HCT116 (cell line): ENCODE results near the gene CAPRIN2. TPM values are rescaled to one million over a fixed set of nuclear protein-coding genes. Genes with fewer than 3 reads are reported as not detected.

Experiments
- ATAC-seq: fragments of 200-7000 bp; cut with Tn5 transposase; 2 replicates; pipeline ENCODE4 v1.9.1; 2020; ENCODE audit warnings: mild to moderate bottlenecking, moderate library complexity
- BruUV-seq: library from RNA; stranded (reverse); fragments of 400-500 nt; replicated peaks from 2 replicates; lab custom pipeline; 2021; lab: Mats Ljungman, UMichigan
- CTCF ChIA-PET: fragments of 300-600 bp; sonication (Branson Sonifier 250); formaldehyde crosslinking; loops from one replicate; lab custom pipeline; 2021; ENCODE audit warnings: antibody characterized with exemption; lab: Charles Lee
- POLR2A ChIA-PET: fragments of 300-600, 350-600 bp; sonication (Branson Sonifier 250); formaldehyde crosslinking; loops from one replicate; lab custom pipeline; 2021; ENCODE audit warnings: antibody characterized with exemption; lab: Charles Lee
- RAD21 ChIA-PET, 2 experiments: fragments of 300-600 bp; sonication (Branson Sonifier 250); formaldehyde crosslinking; loops; one replicate each; lab custom pipeline; 2023; ENCODE audit warnings: low total read pairs in 2 of 2; ENCODE audit not compliant: uncharacterized antibody in 2 of 2, unreplicated experiment in 2 of 2, low non-redundant PET in 1 of 2; lab: Charles Lee
- DNase-seq: peaks from one replicate; pipeline ENCODE4 v3.0.0-alpha.2; 2010; ENCODE audit warnings: low read depth, low spot score
- H2AFZ ChIP-seq: fragments of 200-600 bp; shearing (Covaris generic), sonication (generic); 2 replicates; pipeline ENCODE4 v1.6.1; 2017; ENCODE audit warnings: low read depth, mixed run types, mixed read lengths, antibody characterized with exemption, low read length; ENCODE audit not compliant: poor library complexity, severe bottlenecking
- H3K27ac ChIP-seq: 2 replicates; pipeline ENCODE4 v1.5.1; 2012; ENCODE audit warnings: low read depth, low read length
- H3K27me3 ChIP-seq: fragments of 200-600 bp; sonication (generic); 2 replicates; pipeline ENCODE4 v1.6.1; 2016; ENCODE audit warnings: mixed run types, low read length, mixed read lengths; ENCODE audit not compliant: insufficient read depth
- H3K36me3 ChIP-seq, 2 experiments: fragments of 200-500 bp in 1 of 2; fragments of 200-600 bp in 1 of 2; sonication (Bioruptor generic) in 1 of 2; sonication (generic) in 1 of 2; 2 replicates each; pipeline versions ENCODE4 v1.5.1 to v1.6.1; 2014 to 2016; ENCODE audit warnings: low read length in 2 of 2, inconsistent platforms in 1 of 2, mixed read lengths in 1 of 2, mixed run types in 1 of 2; ENCODE audit not compliant: insufficient read depth in 2 of 2, control insufficient read depth in 1 of 2
- H3K4me1 ChIP-seq, 2 experiments: fragments of 200-600 bp in 1 of 2; sonication (generic) in 1 of 2; 2 replicates each; pipeline versions ENCODE4 v1.5.1 to v1.6.1; 2012 to 2017; ENCODE audit warnings: low read length in 2 of 2, inconsistent platforms in 1 of 2, mild to moderate bottlenecking in 1 of 2, mixed read lengths in 1 of 2, mixed run types in 1 of 2, moderate library complexity in 1 of 2; ENCODE audit not compliant: insufficient read depth in 2 of 2, control insufficient read depth in 1 of 2
- H3K4me2 ChIP-seq: fragments of 200-600 bp; sonication (generic); 2 replicates; pipeline ENCODE4 v1.6.1; 2017; ENCODE audit warnings: mixed run types, low read length, mixed read lengths
- H3K4me3 ChIP-seq, 2 experiments: fragments of 200-600 bp in 1 of 2; sonication (generic) in 1 of 2; replicated peaks in 1 of 2; 2 replicates each; pipeline ENCODE4 v1.5.1; 2011 to 2016; ENCODE audit warnings: low read length in 2 of 2, control low read depth in 1 of 2, low read depth in 1 of 2, mild to moderate bottlenecking in 1 of 2, mixed read lengths in 1 of 2, mixed run types in 1 of 2
- H3K79me2 ChIP-seq: fragments of 200-600 bp; sonication (generic); 2 replicates; pipeline ENCODE4 v1.6.1; 2017; ENCODE audit warnings: mild to moderate bottlenecking, mixed run types, low read length, moderate library complexity, mixed read lengths; ENCODE audit not compliant: insufficient read depth
- H3K9ac ChIP-seq: fragments of 200-600 bp; sonication (generic); 2 replicates; pipeline ENCODE4 v1.6.1; 2016; ENCODE audit warnings: low read length, mixed read lengths
- H3K9me2 ChIP-seq: fragments of 200-600 bp; sonication (generic), shearing (Covaris generic); 2 replicates; pipeline ENCODE4 v1.6.1; 2017; ENCODE audit warnings: mixed run types, mild to moderate bottlenecking, moderate library complexity; ENCODE audit not compliant: insufficient read depth
- H3K9me3 ChIP-seq, 2 experiments: fragments of 200-500 bp in 1 of 2; fragments of 200-600 bp in 1 of 2; sonication (Bioruptor generic) in 1 of 2; sonication (generic) in 1 of 2; 2 replicates each; pipeline ENCODE4 v1.6.1; 2014 to 2017; ENCODE audit warnings: low read length in 2 of 2, mixed read lengths in 2 of 2, inconsistent platforms in 1 of 2, low read depth in 1 of 2, mild to moderate bottlenecking in 1 of 2, mixed run types in 1 of 2, moderate library complexity in 1 of 2; ENCODE audit not compliant: control insufficient read depth in 1 of 2, insufficient read depth in 1 of 2
- H4K20me1 ChIP-seq: fragments of 200-600 bp; sonication (generic), shearing (Covaris generic); 2 replicates; pipeline ENCODE4 v1.6.1; 2017; ENCODE audit warnings: mixed run types, mild to moderate bottlenecking, moderate library complexity; ENCODE audit not compliant: insufficient read depth
- CBX3 ChIP-seq: IDR thresholded peaks from 2 replicates; pipeline ENCODE4 v1.6.1; 2012; ENCODE audit warnings: low read depth
- CEBPB ChIP-seq: IDR thresholded peaks from 2 replicates; pipeline ENCODE4 v1.6.1; 2012; ENCODE audit warnings: low read depth
- EZH2 ChIP-seq: fragments of 200-600 bp; sonication (generic); IDR thresholded peaks from 2 replicates; pipeline ENCODE4 v1.6.1; 2017; ENCODE audit warnings: antibody characterized with exemption, mixed run types
- JUND ChIP-seq: IDR thresholded peaks from 2 replicates; pipeline ENCODE4 v1.6.1; 2012
- POLR2A ChIP-seq: IDR thresholded peaks from 2 replicates; pipeline ENCODE4 v1.7.0; 2011; ENCODE audit warnings: borderline replicate concordance; ENCODE audit not compliant: insufficient read depth, insufficient read length; ENCODE audit errors: extremely low read depth
- POLR2AphosphoS5 ChIP-seq: IDR thresholded peaks from 2 replicates; pipeline ENCODE4 v1.6.1; 2011; ENCODE audit warnings: mild to moderate bottlenecking, low read depth, low read length, moderate library complexity
- RAD21 ChIP-seq: IDR thresholded peaks from 2 replicates; pipeline ENCODE4 v1.6.1; 2012; ENCODE audit warnings: low read depth, mild to moderate bottlenecking
- SIN3A ChIP-seq: IDR thresholded peaks from 2 replicates; pipeline ENCODE4 v1.6.1; 2012; ENCODE audit warnings: low read depth
- SP1 ChIP-seq: IDR thresholded peaks from 2 replicates; pipeline ENCODE4 v1.6.1; 2012; ENCODE audit warnings: low read depth
- TCF7L2 ChIP-seq: IDR thresholded peaks from 2 replicates; pipeline ENCODE4 v1.7.0; 2011; ENCODE audit warnings: borderline replicate concordance, inconsistent platforms; ENCODE audit not compliant: insufficient read depth, insufficient read length; ENCODE audit errors: extremely low read depth
- YY1 ChIP-seq: IDR thresholded peaks from 2 replicates; pipeline ENCODE4 v1.6.1; 2011; ENCODE audit warnings: low read length, low read depth, moderate library complexity, mild to moderate bottlenecking; ENCODE audit not compliant: insufficient replicate concordance; ENCODE audit errors: extremely low read depth
- ZFX ChIP-seq: fragments of 450-650 bp; IDR thresholded peaks from 2 replicates; pipeline ENCODE4 v1.6.1; 2017
- intact Hi-C: fragments of 100-400 bp; cut with micrococcal nuclease; formaldehyde crosslinking; loops from 2 replicates; pipeline ENCODE4 v1.10.0; 2022
- total RNA-seq: library from RNA; stranded (reverse); gene quantifications from one replicate; pipeline ENCODE4 v1.2.1, GENCODE V29; 2021; ENCODE audit not compliant: unreplicated experiment
- TF ChIP-seq, protein P1 (sequence below), 3 experiments: fragments of 200-600 bp in 1 of 3; sonication (generic) in 1 of 3; IDR thresholded peaks in 2 of 3; conservative IDR thresholded peaks in 1 of 3; 2 replicates each; pipeline ENCODE4 v1.5.1; 2012 to 2017; ENCODE audit warnings: low read depth in 2 of 3, low read length in 2 of 3, antibody characterized with exemption in 1 of 3, borderline replicate concordance in 1 of 3, control low read depth in 1 of 3, mild to moderate bottlenecking in 1 of 3, mixed read lengths in 1 of 3, mixed run types in 1 of 3, moderate library complexity in 1 of 3; ENCODE audit not compliant: insufficient read depth in 1 of 3
- TF ChIP-seq, protein P2 (sequence below): IDR thresholded peaks from 2 replicates; pipeline ENCODE4 v1.6.1; 2011; ENCODE audit warnings: mild to moderate bottlenecking, low read length, moderate library complexity; ENCODE audit not compliant: insufficient replicate concordance; ENCODE audit errors: extremely low read depth
- TF ChIP-seq, protein P3 (sequence below): IDR thresholded peaks from 2 replicates; pipeline ENCODE4 v1.6.1; 2012
- TF ChIP-seq, protein P4 (sequence below): IDR thresholded peaks from 2 replicates; pipeline ENCODE4 v1.6.1; 2012

CAPRIN2 gene
- total RNA-seq, 1 experiment from 2014 or later: 30.8 TPM

DNA sequence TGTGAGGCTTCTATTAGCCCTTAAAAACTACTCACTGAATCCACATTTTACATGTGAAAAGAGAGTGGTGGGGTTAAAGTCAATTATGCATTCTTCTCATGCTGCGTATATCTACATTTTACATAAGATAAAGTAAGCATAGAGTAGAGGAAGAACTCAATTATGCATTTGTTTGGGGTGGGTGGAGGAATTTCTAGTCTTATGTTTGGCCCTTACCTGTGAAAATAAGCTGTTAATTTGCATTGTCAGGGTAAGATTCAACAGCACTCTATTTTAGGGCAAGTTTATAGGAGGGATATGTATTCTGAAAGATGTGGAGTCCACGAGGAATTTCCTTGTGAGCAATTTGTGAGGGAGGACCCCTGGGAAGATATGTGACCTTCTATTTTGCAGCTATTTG lies 30.9 kb upstream of the CAPRIN2 start (continued):
- TF ChIP-seq, protein P1, sequence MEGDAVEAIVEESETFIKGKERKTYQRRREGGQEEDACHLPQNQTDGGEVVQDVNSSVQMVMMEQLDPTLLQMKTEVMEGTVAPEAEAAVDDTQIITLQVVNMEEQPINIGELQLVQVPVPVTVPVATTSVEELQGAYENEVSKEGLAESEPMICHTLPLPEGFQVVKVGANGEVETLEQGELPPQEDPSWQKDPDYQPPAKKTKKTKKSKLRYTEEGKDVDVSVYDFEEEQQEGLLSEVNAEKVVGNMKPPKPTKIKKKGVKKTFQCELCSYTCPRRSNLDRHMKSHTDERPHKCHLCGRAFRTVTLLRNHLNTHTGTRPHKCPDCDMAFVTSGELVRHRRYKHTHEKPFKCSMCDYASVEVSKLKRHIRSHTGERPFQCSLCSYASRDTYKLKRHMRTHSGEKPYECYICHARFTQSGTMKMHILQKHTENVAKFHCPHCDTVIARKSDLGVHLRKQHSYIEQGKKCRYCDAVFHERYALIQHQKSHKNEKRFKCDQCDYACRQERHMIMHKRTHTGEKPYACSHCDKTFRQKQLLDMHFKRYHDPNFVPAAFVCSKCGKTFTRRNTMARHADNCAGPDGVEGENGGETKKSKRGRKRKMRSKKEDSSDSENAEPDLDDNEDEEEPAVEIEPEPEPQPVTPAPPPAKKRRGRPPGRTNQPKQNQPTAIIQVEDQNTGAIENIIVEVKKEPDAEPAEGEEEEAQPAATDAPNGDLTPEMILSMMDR (IDR thresholded peaks at IDR 0.05 in 2 of 3, conservative IDR thresholded peaks at IDR 0.05 in 1 of 3; ENCODE audit: borderline replicate concordance in 1 of 3, insufficient read depth in 1 of 3, low read depth in 2 of 3, low read length in 2 of 3): no peak
- TF ChIP-seq ZFX: no peak

DNA sequence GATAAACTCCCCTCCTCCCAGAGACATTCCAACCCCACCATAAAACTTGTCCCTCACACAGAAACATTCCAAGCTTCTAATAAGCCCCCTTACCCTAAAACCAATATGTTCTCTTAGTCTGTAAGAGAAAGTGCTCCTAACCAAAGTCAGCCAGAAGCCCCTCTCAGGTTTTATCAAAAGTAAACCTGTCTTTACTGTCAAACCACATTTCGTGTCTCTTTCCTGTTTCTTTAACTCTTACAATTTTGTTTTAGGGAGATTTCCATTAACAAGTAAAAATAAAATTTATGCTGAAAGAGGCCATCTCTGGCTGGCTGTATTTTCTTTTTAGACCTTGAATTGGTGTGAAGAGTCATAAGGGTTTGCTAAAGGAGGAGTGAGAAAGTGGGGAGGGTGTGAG lies 29.8 kb upstream of the CAPRIN2 start:
- Histone ChIP-seq H3K27me3 (no peaks in the 10 kb centered on the region), H3K36me3 (no peaks in the 10 kb centered on the region), H3K4me2 (no peak overlapping the region), H3K4me1 (no peaks in the 10 kb centered on the region), H3K9me2 (no peaks in the 10 kb centered on the region), H3K4me3 (no peak overlapping the region), H4K20me1 (no peaks in the 10 kb centered on the region), H3K9me3 (no peaks in the 10 kb centered on the region)
- ChIA-PET CTCF (no interaction called here), POLR2A (no interaction called here)
- DNase-seq: no peak
- no TSS peak for BruUV-seq
- ATAC-seq: no peak
- TF ChIP-seq EZH2 (no peak), SP1 (no peak)
- TF ChIP-seq, all 23 proteins: peak for 0
- no peak overlapping the region for H2AFZ ChIP-seq
- no peak overlapping the region for H3K9ac ChIP-seq
- intact Hi-C loops: no loop called here
- H3K27ac ChIP-seq: no peak overlapping the region
- RAD21 ChIA-PET: no interaction called here
- H3K79me2 ChIP-seq: no peaks in the 10 kb centered on the region

DNA sequence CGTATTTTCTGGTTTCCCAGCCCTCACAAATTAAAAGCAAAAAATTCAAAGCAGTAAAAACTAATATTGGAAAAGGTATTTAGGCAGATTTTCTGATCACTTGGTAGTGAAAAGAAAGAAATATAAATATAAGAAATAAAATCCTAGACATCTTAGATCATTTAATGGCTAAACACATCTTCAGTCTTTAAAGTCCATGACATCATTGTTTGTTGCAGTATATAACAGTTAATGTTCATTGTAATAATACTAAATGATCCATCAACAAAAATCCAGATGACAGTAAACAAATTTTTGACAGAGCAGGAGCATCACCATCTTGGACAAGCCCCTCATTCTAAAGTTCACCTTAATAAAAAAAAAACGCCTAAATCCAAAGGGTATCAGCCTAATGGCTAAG lies 29.2 kb upstream of the CAPRIN2 start:
- CTCF ChIA-PET: no interaction called here
- BruUV-seq: no TSS peak
- H2AFZ ChIP-seq: no peak overlapping the region
- TF ChIP-seq, protein P2, sequence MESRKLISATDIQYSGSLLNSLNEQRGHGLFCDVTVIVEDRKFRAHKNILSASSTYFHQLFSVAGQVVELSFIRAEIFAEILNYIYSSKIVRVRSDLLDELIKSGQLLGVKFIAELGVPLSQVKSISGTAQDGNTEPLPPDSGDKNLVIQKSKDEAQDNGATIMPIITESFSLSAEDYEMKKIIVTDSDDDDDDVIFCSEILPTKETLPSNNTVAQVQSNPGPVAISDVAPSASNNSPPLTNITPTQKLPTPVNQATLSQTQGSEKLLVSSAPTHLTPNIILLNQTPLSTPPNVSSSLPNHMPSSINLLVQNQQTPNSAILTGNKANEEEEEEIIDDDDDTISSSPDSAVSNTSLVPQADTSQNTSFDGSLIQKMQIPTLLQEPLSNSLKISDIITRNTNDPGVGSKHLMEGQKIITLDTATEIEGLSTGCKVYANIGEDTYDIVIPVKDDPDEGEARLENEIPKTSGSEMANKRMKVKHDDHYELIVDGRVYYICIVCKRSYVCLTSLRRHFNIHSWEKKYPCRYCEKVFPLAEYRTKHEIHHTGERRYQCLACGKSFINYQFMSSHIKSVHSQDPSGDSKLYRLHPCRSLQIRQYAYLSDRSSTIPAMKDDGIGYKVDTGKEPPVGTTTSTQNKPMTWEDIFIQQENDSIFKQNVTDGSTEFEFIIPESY: no peak
- TF ChIP-seq YY1 (no peak), RAD21 (no peak), TCF7L2 (no peak), POLR2AphosphoS5 (no peak), SIN3A (no peak), JUND (no peak), POLR2A (no peak), CBX3 (no peak), CEBPB (no peak)
- TF ChIP-seq, protein P3, sequence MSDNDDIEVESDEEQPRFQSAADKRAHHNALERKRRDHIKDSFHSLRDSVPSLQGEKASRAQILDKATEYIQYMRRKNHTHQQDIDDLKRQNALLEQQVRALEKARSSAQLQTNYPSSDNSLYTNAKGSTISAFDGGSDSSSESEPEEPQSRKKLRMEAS: no peak
- TF ChIP-seq, protein P4, sequence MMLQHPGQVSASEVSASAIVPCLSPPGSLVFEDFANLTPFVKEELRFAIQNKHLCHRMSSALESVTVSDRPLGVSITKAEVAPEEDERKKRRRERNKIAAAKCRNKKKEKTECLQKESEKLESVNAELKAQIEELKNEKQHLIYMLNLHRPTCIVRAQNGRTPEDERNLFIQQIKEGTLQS: no peak

More for the DNA sequence above, 29.2 kb upstream of the CAPRIN2 start:
- no peaks in the 10 kb centered on the region for H3K9me3 ChIP-seq
- no peak for DNase-seq
- H3K27me3 ChIP-seq: no peaks in the 10 kb centered on the region
- H3K4me3 ChIP-seq: no peak overlapping the region
- no peaks in the 10 kb centered on the region for H3K36me3 ChIP-seq
- H4K20me1 ChIP-seq: no peaks in the 10 kb centered on the region
- POLR2A ChIA-PET: no interaction called here
- H3K79me2 ChIP-seq: no peaks in the 10 kb centered on the region
- H3K4me1 ChIP-seq: no peaks in the 10 kb centered on the region
- no peaks in the 10 kb centered on the region for H3K9me2 ChIP-seq
- RAD21 ChIA-PET: no interaction called here
- no peak overlapping the region for H3K9ac ChIP-seq
- no peak overlapping the region for H3K4me2 ChIP-seq
- intact Hi-C loops: no loop called here
- ATAC-seq: no peak
- H3K27ac ChIP-seq: no peak overlapping the region
